Astrocyte (in vitro differentiated cells and primary cell): ENCODE measurements around the gene MAGI3. TPM values are rescaled to one million over a fixed set of nuclear protein-coding genes. Genes with fewer than 3 reads are reported as not detected.

Source experiments
- DNase-seq: peaks from one replicate; pipeline ENCODE4 v3.0.0-alpha.2; 2010; ENCODE audit warnings: low read depth
- FAIRE-seq: peaks from 2 replicates; lab custom pipeline; 2011; peaks lifted over from hg19 to GRCh38; lab: Jason Lieb, UNC
- H2AFZ ChIP-seq: 2 replicates; pipeline ENCODE4 v1.6.0; 2012; ENCODE audit warnings: low read depth, low read length, inconsistent platforms
- H3K27ac ChIP-seq: 2 replicates; pipeline ENCODE4 v1.5.1; 2011; ENCODE audit warnings: low read depth, low read length, inconsistent platforms
- H3K27me3 ChIP-seq: 2 replicates; pipeline ENCODE4 v1.6.0; 2011; ENCODE audit warnings: low read length, inconsistent platforms; ENCODE audit not compliant: insufficient read depth
- H3K36me3 ChIP-seq: 2 replicates; pipeline ENCODE4 v1.5.1; 2011; ENCODE audit warnings: low read length, inconsistent platforms; ENCODE audit not compliant: insufficient read depth
- H3K4me1 ChIP-seq: 2 replicates; pipeline ENCODE4 v1.5.1; 2011; ENCODE audit warnings: low read length, inconsistent platforms; ENCODE audit not compliant: insufficient read depth
- H3K4me2 ChIP-seq: 2 replicates; pipeline ENCODE4 v1.6.0; 2012; ENCODE audit warnings: low read length, inconsistent platforms
- H3K4me3 ChIP-seq: 2 replicates; pipeline ENCODE4 v1.5.1; 2011; ENCODE audit warnings: low read depth, mild to moderate bottlenecking, low read length, inconsistent platforms; ENCODE audit not compliant: insufficient read depth
- H3K79me2 ChIP-seq: 2 replicates; pipeline ENCODE4 v1.6.0; 2012; ENCODE audit warnings: mild to moderate bottlenecking, low read length, inconsistent platforms; ENCODE audit not compliant: insufficient read depth
- H3K9ac ChIP-seq: 2 replicates; pipeline ENCODE4 v1.6.0; 2012; ENCODE audit warnings: mild to moderate bottlenecking, low read length, inconsistent platforms
- H3K9me3 ChIP-seq: 2 replicates; pipeline ENCODE4 v1.5.1; 2012; ENCODE audit warnings: low read depth, mild to moderate bottlenecking, low read length, inconsistent platforms; ENCODE audit not compliant: insufficient read depth
- H4K20me1 ChIP-seq: 2 replicates; pipeline ENCODE4 v1.6.0; 2012; ENCODE audit warnings: low read length, inconsistent platforms; ENCODE audit not compliant: insufficient read depth
- H3K27ac Mint-ChIP-seq: one replicate; pipeline ENCODE4 v1.8.0; 2021; ENCODE audit warnings: mild to moderate bottlenecking, mixed read lengths; ENCODE audit not compliant: unreplicated experiment
- H3K27me3 Mint-ChIP-seq: one replicate; pipeline ENCODE4 v1.8.0; 2021; ENCODE audit warnings: low read depth, mixed read lengths; ENCODE audit not compliant: unreplicated experiment
- H3K36me3 Mint-ChIP-seq: one replicate; pipeline ENCODE4 v1.8.0; 2021; ENCODE audit warnings: low read depth, mixed read lengths; ENCODE audit not compliant: unreplicated experiment
- H3K4me1 Mint-ChIP-seq: one replicate; pipeline ENCODE4 v1.8.0; 2021; ENCODE audit warnings: low read depth, mixed read lengths; ENCODE audit not compliant: unreplicated experiment
- H3K4me3 Mint-ChIP-seq: one replicate; pipeline ENCODE4 v1.8.0; 2021; ENCODE audit warnings: mild to moderate bottlenecking, moderate library complexity, mixed read lengths; ENCODE audit not compliant: unreplicated experiment
- H3K9me3 Mint-ChIP-seq: one replicate; pipeline ENCODE4 v1.8.0; 2021; ENCODE audit warnings: mild to moderate bottlenecking, mixed read lengths; ENCODE audit not compliant: unreplicated experiment
- EZH2 ChIP-seq: IDR thresholded peaks from 2 replicates; pipeline ENCODE4 v1.6.1; 2012; ENCODE audit warnings: mild to moderate bottlenecking, low read length, inconsistent platforms; ENCODE audit not compliant: insufficient read depth
- total RNA-seq: library from RNA; stranded (reverse); gene quantifications from 2 replicates; pipeline ENCODE4 v1.2.1, GENCODE V29; 2021
- TF ChIP-seq, protein P1 (sequence below): IDR thresholded peaks from 2 replicates; pipeline ENCODE4 v1.5.1; 2011; ENCODE audit warnings: low read depth, mild to moderate bottlenecking, inconsistent platforms, low read length, moderate library complexity; ENCODE audit not compliant: insufficient read depth

MAGI3 gene
- total RNA-seq, 1 donor from 2014 or later, result 16.5 TPM

DNA sequence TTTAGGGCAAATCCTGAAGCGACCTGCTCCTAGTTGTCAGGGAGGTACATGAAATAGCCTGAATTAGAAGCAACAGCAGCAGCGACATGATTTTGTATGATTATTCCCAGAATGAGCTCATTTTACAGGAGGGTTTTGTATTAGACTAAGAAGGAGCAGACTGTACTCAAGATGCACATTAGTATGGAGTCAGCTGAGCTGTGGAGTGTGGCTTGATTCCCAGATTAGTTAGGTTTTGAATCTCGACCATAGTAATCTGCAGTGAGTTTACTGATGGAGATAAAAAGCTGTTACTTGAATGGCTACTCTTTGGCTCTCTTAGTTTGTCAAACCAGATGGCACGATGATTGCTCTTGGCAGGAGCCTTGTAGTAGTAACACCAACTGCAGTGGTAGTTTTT, 225.8 kb downstream of the MAGI3 start:
- no peaks in the 10 kb centered on the region for H3K36me3 ChIP-seq
- no peaks in the 10 kb centered on the region for H3K9me3 Mint-ChIP-seq
- no peak overlapping the region for H3K9ac ChIP-seq
- H3K27me3 Mint-ChIP-seq, result no peaks in the 10 kb centered on the region
- no peaks in the 10 kb centered on the region for H3K9me3 ChIP-seq
- peaks cover 5% of the 10 kb centered on the region for H3K4me1 ChIP-seq
- no peak overlapping the region for H3K27ac Mint-ChIP-seq
- H3K4me1 Mint-ChIP-seq, result peaks cover 34% of the 10 kb centered on the region
- FAIRE-seq (no peak), DNase-seq (peak; percentile 76)
- no peak overlapping the region for H2AFZ ChIP-seq
- H3K4me3 Mint-ChIP-seq, result no peak overlapping the region
- peak overlapping the region; percentile 22 for H3K4me2 ChIP-seq
- H4K20me1 ChIP-seq, result no peaks in the 10 kb centered on the region
- peaks cover 7% of the 10 kb centered on the region for H3K36me3 Mint-ChIP-seq
- H3K4me3 ChIP-seq, result no peak overlapping the region
- H3K27ac ChIP-seq, result no peak overlapping the region
- no peaks in the 10 kb centered on the region for H3K27me3 ChIP-seq
- H3K79me2 ChIP-seq, result no peaks in the 10 kb centered on the region
- TF ChIP-seq EZH2, result no peak
- TF ChIP-seq, protein P1, sequence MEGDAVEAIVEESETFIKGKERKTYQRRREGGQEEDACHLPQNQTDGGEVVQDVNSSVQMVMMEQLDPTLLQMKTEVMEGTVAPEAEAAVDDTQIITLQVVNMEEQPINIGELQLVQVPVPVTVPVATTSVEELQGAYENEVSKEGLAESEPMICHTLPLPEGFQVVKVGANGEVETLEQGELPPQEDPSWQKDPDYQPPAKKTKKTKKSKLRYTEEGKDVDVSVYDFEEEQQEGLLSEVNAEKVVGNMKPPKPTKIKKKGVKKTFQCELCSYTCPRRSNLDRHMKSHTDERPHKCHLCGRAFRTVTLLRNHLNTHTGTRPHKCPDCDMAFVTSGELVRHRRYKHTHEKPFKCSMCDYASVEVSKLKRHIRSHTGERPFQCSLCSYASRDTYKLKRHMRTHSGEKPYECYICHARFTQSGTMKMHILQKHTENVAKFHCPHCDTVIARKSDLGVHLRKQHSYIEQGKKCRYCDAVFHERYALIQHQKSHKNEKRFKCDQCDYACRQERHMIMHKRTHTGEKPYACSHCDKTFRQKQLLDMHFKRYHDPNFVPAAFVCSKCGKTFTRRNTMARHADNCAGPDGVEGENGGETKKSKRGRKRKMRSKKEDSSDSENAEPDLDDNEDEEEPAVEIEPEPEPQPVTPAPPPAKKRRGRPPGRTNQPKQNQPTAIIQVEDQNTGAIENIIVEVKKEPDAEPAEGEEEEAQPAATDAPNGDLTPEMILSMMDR, result no peak

DNA sequence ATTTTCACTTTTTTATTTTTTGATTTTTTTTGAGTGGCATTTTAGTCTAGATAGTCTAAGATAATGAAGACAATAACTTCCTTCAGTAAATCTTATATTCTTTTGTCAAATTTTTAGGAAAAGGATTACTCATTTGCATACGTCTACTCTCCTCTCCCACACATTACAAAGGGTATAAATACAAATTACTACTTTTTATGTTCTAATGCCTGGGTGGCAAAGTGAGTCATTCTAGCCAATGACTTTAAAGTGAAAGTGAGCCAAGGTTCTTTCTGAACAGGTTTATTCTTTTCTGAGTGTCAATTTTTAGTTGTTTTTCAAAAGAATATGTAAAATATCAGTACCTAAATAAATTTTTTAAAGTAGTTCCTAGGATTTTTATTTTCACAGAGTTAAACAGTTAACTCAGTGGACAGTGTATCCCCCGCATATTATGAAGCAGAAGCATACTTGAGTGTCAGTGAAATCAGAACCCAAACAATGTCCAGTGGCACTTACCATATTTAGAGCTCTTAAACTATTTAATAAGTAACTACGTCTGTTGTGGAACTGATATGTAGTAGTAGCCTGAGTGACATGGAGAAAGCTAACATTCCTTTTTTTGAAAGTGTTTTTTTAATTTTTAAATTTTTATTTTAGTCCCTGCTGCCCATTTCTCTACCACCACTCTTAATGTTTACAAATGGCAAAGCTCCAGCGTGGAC, 227.3 kb downstream of the MAGI3 start:
- TF ChIP-seq EZH2, result no peak
- TF ChIP-seq, protein P1, result no peak
- no peak overlapping the region for H3K4me3 Mint-ChIP-seq
- no peaks in the 10 kb centered on the region for H3K79me2 ChIP-seq
- no peaks in the 10 kb centered on the region for H3K27me3 ChIP-seq
- H3K36me3 Mint-ChIP-seq, result peaks cover 3% of the 10 kb centered on the region
- no peaks in the 10 kb centered on the region for H3K36me3 ChIP-seq
- no peaks in the 10 kb centered on the region for H3K9me3 ChIP-seq
- no peaks in the 10 kb centered on the region for H3K27me3 Mint-ChIP-seq
- peak; percentile 39 for DNase-seq
- no peaks in the 10 kb centered on the region for H4K20me1 ChIP-seq
- H3K4me3 ChIP-seq, result no peak overlapping the region
- H2AFZ ChIP-seq, result no peak overlapping the region
- no peak overlapping the region for H3K27ac ChIP-seq
- no peak overlapping the region for H3K9ac ChIP-seq
- H3K4me1 Mint-ChIP-seq, result peaks cover 36% of the 10 kb centered on the region
- no peak for FAIRE-seq
- H3K4me2 ChIP-seq, result no peak overlapping the region
- peaks cover 5% of the 10 kb centered on the region for H3K4me1 ChIP-seq
- no peaks in the 10 kb centered on the region for H3K9me3 Mint-ChIP-seq
- H3K27ac Mint-ChIP-seq, result no peak overlapping the region

DNA sequence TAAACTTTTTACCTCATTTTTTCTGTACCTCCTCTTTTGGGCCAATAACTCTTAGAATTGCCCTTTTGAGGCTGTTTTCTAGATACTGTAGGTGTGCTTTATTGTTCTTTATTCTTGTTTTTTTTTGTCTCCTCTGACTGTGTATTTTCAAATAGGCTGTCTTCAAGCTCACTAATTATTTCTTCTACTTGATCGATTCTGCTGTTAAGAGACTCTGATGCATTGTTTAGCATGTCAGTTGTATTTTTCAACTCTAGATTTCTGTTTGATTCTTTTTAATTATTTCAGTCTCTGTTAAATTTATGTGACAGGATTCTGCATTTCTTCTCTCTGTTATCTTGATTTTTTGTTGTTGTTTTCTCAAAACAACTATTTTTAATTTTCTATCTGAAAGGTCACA, 238.7 kb downstream of the MAGI3 start:
- Histone ChIP-seq H3K79me2 (no peaks in the 10 kb centered on the region), H3K9me3 (no peaks in the 10 kb centered on the region), H3K27me3 (no peaks in the 10 kb centered on the region), H3K9ac (no peak overlapping the region), H3K4me2 (no peak overlapping the region), H3K27ac (no peak overlapping the region), H3K4me1 (no peaks in the 10 kb centered on the region), H3K36me3 (no peaks in the 10 kb centered on the region), H3K4me3 (no peak overlapping the region), H2AFZ (no peak overlapping the region), H4K20me1 (no peaks in the 10 kb centered on the region)
- DNase-seq (no peak), FAIRE-seq (no peak)
- no peak for TF ChIP-seq EZH2
- TF ChIP-seq, protein P1, result no peak
- Mint-ChIP-seq H3K4me3 (no peak overlapping the region), H3K27ac (no peak overlapping the region), H3K4me1 (peaks cover 10% of the 10 kb centered on the region), H3K9me3 (peaks cover 22% of the 10 kb centered on the region), H3K36me3 (peaks cover 34% of the 10 kb centered on the region), H3K27me3 (no peaks in the 10 kb centered on the region)
